Effector memory CD4-positive, alpha-beta T cell (primary cell): Measurements from ENCODE around the gene PAX6.

ENCODE experiments used
- DNase-seq, 3 donors: peaks; one replicate each; pipeline ENCODE4 v3.0.0-alpha.2; 2020
- H3K27ac ChIP-seq: 2 replicates; pipeline ENCODE4 v1.7.0; 2013; ENCODE audit warnings: mild to moderate bottlenecking, low read length, moderate library complexity; ENCODE audit not compliant: insufficient read depth, poor library complexity, severe bottlenecking
- H3K27me3 ChIP-seq: replicated peaks from 2 replicates; pipeline ENCODE4 v1.7.0; 2013; ENCODE audit warnings: mild to moderate bottlenecking, low read length; ENCODE audit not compliant: insufficient read depth, control insufficient read depth, poor library complexity, severe bottlenecking
- H3K36me3 ChIP-seq: 2 replicates; pipeline ENCODE4 v1.7.0; 2013; ENCODE audit warnings: mild to moderate bottlenecking, low read length, moderate library complexity; ENCODE audit not compliant: control insufficient read depth, insufficient read depth
- H3K4me1 ChIP-seq: 2 replicates; pipeline ENCODE4 v1.7.0; 2013; ENCODE audit warnings: low read length, mild to moderate bottlenecking; ENCODE audit not compliant: control insufficient read depth, insufficient read depth, poor library complexity, severe bottlenecking
- H3K4me3 ChIP-seq: 2 replicates; pipeline ENCODE4 v1.7.0; 2013; ENCODE audit warnings: low read length, low read depth, mild to moderate bottlenecking; ENCODE audit not compliant: insufficient read depth, poor library complexity, severe bottlenecking
- H3K9me3 ChIP-seq: 2 replicates; pipeline ENCODE4 v1.7.0; 2013; ENCODE audit warnings: mild to moderate bottlenecking, low read length, moderate library complexity; ENCODE audit not compliant: control insufficient read depth

The PAX6 gene

GRCh38 chr11:31786996-31787685, 24.0 kb downstream of the PAX6 start:
- Histone ChIP-seq H3K4me3 (no peak overlapping the region), H3K4me1 (no peaks in the 10 kb centered on the region), H3K36me3 (no peaks in the 10 kb centered on the region), H3K27me3 (no peaks in the 10 kb centered on the region), H3K27ac (no peak overlapping the region), H3K9me3 (no peaks in the 10 kb centered on the region)
- no peak for DNase-seq

DNA sequence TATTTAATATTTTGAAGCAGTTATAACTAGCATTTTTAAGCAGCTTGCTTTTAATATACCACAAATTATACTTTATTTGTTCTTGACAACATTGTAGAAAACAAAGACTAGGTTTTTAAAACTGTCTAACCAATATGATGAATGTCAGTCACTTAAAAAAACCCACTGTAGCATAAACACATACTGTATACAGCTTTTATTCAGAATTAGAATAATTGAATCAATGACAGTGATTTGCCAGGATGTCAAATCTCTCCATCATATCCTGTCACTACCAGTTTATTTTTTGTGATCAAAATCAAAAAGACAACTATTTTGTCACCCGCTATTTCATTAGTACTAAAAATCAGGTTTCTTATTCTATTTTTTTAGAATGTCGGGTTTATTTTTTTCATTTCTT, 26.5 kb downstream of the PAX6 start:
- H3K9me3 ChIP-seq = no peaks in the 10 kb centered on the region
- H3K27ac ChIP-seq = no peak overlapping the region
- no peak overlapping the region for H3K4me3 ChIP-seq
- H3K27me3 ChIP-seq = no peaks in the 10 kb centered on the region
- DNase-seq = no peak
- no peaks in the 10 kb centered on the region for H3K36me3 ChIP-seq
- H3K4me1 ChIP-seq = no peaks in the 10 kb centered on the region

DNA sequence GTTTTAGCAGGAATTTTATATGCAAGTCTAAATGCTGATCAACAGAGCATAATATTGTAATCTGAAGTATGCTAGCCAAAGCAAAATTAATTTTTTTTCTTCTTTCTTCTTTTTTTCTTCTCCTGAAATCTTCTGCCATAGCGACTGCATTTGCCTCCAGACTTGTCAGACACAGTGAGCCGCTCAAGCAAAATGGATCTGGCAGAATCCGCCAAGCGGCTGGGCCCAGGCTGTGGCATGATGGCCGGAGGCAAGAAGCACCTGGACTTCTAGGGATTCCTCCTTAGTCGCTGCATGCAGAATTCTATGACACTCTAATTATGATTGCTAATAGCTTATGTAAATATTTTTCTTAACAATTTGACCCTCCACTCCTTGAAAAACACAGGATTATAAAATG, 27.9 kb downstream of the PAX6 start:
- Histone ChIP-seq H3K36me3 (no peaks in the 10 kb centered on the region), H3K9me3 (no peaks in the 10 kb centered on the region), H3K27ac (no peak overlapping the region), H3K27me3 (no peaks in the 10 kb centered on the region), H3K4me3 (no peak overlapping the region), H3K4me1 (no peaks in the 10 kb centered on the region)
- DNase-seq = no peak

- H3K4me3 ChIP-seq = no peak overlapping the region
- H3K4me1 ChIP-seq = no peaks in the 10 kb centered on the region
- H3K9me3 ChIP-seq = no peaks in the 10 kb centered on the region
- no peaks in the 10 kb centered on the region for H3K36me3 ChIP-seq
- H3K27ac ChIP-seq = no peak overlapping the region
- H3K27me3 ChIP-seq = no peaks in the 10 kb centered on the region
- no peak for DNase-seq
These were observed 28.9 kb downstream of the PAX6 start for GRCh38 chr11:31782257-31782656.

DNA sequence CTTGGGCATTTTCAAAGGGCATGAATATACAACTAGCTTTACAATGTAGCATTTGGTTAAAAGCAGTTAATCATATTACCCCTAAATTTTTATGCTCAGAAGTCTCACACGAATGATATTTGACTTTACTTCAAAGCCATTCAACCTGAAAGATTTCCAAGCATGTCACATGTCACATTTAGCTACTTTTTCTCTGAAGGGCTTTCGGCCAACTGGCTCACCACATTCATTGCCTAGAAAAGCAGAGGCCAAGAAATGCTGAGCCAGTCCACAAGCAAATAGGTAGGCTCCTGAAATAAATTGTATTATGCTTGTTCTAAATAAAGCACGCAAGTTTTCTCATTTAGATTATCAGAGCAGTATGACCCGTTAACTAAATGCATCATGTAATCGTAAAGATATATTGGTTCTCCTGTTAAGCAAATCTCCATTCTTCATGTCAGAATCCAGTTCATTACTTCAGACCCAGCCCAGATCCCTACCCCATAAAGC, 30.6 kb downstream of the PAX6 start:
- Histone ChIP-seq H3K36me3 (no peaks in the 10 kb centered on the region), H3K9me3 (no peaks in the 10 kb centered on the region), H3K4me1 (no peaks in the 10 kb centered on the region), H3K4me3 (no peak overlapping the region), H3K27me3 (no peaks in the 10 kb centered on the region), H3K27ac (no peak overlapping the region)
- DNase-seq = no peak

- Histone ChIP-seq H3K4me3 (no peak overlapping the region), H3K9me3 (no peaks in the 10 kb centered on the region), H3K4me1 (no peaks in the 10 kb centered on the region), H3K27me3 (no peaks in the 10 kb centered on the region), H3K27ac (no peak overlapping the region), H3K36me3 (no peaks in the 10 kb centered on the region)
- DNase-seq = no peak
These were observed 31.0 kb downstream of the PAX6 start for GRCh38 chr11:31780078-31780477.

- Histone ChIP-seq H3K27me3 (no peaks in the 10 kb centered on the region), H3K9me3 (no peaks in the 10 kb centered on the region), H3K4me3 (no peak overlapping the region), H3K4me1 (no peaks in the 10 kb centered on the region), H3K27ac (no peak overlapping the region), H3K36me3 (no peaks in the 10 kb centered on the region)
- DNase-seq = no peak
These were observed 31.7 kb downstream of the PAX6 start for GRCh38 chr11:31779374-31779791.

DNA sequence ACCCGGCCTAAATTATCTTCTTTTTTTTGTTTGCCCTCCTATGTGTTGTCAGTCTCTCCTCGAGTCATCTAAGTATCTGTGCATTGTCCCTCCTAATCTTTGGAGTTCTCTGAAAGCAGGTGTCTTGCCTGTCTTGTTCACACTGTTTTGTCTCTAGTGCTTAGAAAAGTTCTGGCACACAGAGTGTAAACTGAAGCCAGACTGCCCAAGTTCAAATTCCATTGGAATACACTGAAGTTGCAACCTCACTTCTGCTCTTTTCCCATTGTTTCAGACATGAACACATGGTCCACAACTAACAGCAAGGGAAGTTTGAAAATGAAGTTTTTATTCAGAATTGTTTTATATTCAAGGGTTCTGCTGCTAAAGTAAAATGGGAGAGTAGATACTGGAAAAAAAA, 38.7 kb downstream of the PAX6 start:
- Histone ChIP-seq H3K4me3 (no peak overlapping the region), H3K27me3 (no peaks in the 10 kb centered on the region), H3K36me3 (no peaks in the 10 kb centered on the region), H3K27ac (no peak overlapping the region), H3K4me1 (no peaks in the 10 kb centered on the region), H3K9me3 (no peaks in the 10 kb centered on the region)
- DNase-seq = no peak

- H3K4me3 ChIP-seq = no peak overlapping the region
- H3K27me3 ChIP-seq = no peaks in the 10 kb centered on the region
- no peaks in the 10 kb centered on the region for H3K36me3 ChIP-seq
- H3K4me1 ChIP-seq = no peaks in the 10 kb centered on the region
- DNase-seq = no peak
- H3K9me3 ChIP-seq = no peaks in the 10 kb centered on the region
- H3K27ac ChIP-seq = no peak overlapping the region
These were observed 41.0 kb downstream of the PAX6 start for GRCh38 chr11:31770011-31770700.
